Fibroblast of villous mesenchyme (primary cell): ENCODE measurements around the gene PRKRIP1. TPM values are rescaled to one million over a fixed set of nuclear protein-coding genes. Genes with fewer than 3 reads are reported as not detected.
"Not testable (repeated sequence)": the region's sequence is repeated elsewhere in the genome, so short reads cannot be mapped to it uniquely, and the experiment has no call there.

Experiments used
- DNase-seq: peaks from one replicate; pipeline ENCODE4 v3.0.0-alpha.2; 2010; ENCODE audit warnings: low read depth
- H3K4me3 ChIP-seq: 2 replicates; pipeline ENCODE4 v1.5.1; 2011; ENCODE audit warnings: low read depth, mild to moderate bottlenecking, low read length
- CTCF ChIP-seq: IDR thresholded peaks from 2 replicates; pipeline ENCODE4 v1.5.1; 2012; ENCODE audit warnings: low read depth, mild to moderate bottlenecking, low read length; ENCODE audit not compliant: insufficient read depth
- total RNA-seq: library from RNA; depleted of rRNA; stranded (reverse); fragments of >200 nt; gene quantifications from 2 replicates; pipeline ENCODE4 v1.2.3, GENCODE V29; 2012

PRKRIP1 gene
- total RNA-seq, 1 donor, result 18.6 TPM

GRCh38 chr7:102453319-102453718 lies 57.2 kb downstream of the PRKRIP1 start:
- H3K4me3 ChIP-seq, result no peak overlapping the region
- DNase-seq, result no peak
- no peak for TF ChIP-seq CTCF

- no peak for TF ChIP-seq CTCF
- H3K4me3 ChIP-seq, result no peak overlapping the region
- DNase-seq, result no peak
Observed at GRCh38 chr7:102454468-102454867, 58.3 kb downstream of the PRKRIP1 start.

GRCh38 chr7:102454932-102455331 lies 58.8 kb downstream of the PRKRIP1 start:
- not testable (repeated sequence) for DNase-seq

GRCh38 chr7:102455596-102455995 lies 59.4 kb downstream of the PRKRIP1 start:
- no peak for TF ChIP-seq CTCF
- H3K4me3 ChIP-seq, result no peak overlapping the region
- DNase-seq, result no peak

More at GRCh38 chr7:102454932-102455331, 58.8 kb downstream of the PRKRIP1 start:
- not testable (repeated sequence) for H3K4me3 ChIP-seq

GRCh38 chr7:102456327-102456726 lies 60.2 kb downstream of the PRKRIP1 start:
- H3K4me3 ChIP-seq, result no peak overlapping the region
- no peak for TF ChIP-seq CTCF
- peak; percentile 21 for DNase-seq

- DNase-seq, result no peak
- TF ChIP-seq CTCF, result no peak
- H3K4me3 ChIP-seq, result no peak overlapping the region
Observed at GRCh38 chr7:102457352-102457924, 61.3 kb downstream of the PRKRIP1 start.

GRCh38 chr7:102459221-102459844 lies 63.2 kb downstream of the PRKRIP1 start:
- TF ChIP-seq CTCF, result no peak
- no peak overlapping the region for H3K4me3 ChIP-seq
- DNase-seq, result no peak
